ENCODE measurements around the gene ANO10.
"Not testable (repeated sequence)": the region's sequence is repeated elsewhere in the genome, so short reads cannot be mapped to it uniquely, and the experiment has no call there.

ANO10 gene

GRCh38 chr3:43366885-43367284 is 254.9 kb downstream of the ANO10 start:
- no peak for FAIRE-seq

- FAIRE-seq: no peak
Observed at GRCh38 chr3:43366481-43366880, 255.3 kb downstream of the ANO10 start.

- no peak for FAIRE-seq
Observed at GRCh38 chr3:43365601-43366305, 256.1 kb downstream of the ANO10 start.

- no peak for FAIRE-seq
Observed at GRCh38 chr3:43364926-43365325, 256.9 kb downstream of the ANO10 start.

- no peak for FAIRE-seq
Observed at GRCh38 chr3:43364494-43364893, 257.3 kb downstream of the ANO10 start.

GRCh38 chr3:43363621-43364266 is 258.1 kb downstream of the ANO10 start:
- no peak for FAIRE-seq

- FAIRE-seq: no peak
Observed at GRCh38 chr3:43362961-43363360, 258.9 kb downstream of the ANO10 start.

- FAIRE-seq: no peak
Observed at GRCh38 chr3:43362183-43362582, 259.6 kb downstream of the ANO10 start.

GRCh38 chr3:43361077-43361476 is 260.7 kb downstream of the ANO10 start:
- FAIRE-seq: no peak

GRCh38 chr3:43356033-43356432 is 265.8 kb downstream of the ANO10 start:
- not testable (repeated sequence) for FAIRE-seq

- FAIRE-seq: no peak
Observed at GRCh38 chr3:43353923-43354670, 267.7 kb downstream of the ANO10 start.

GRCh38 chr3:43353393-43353792 is 268.4 kb downstream of the ANO10 start:
- FAIRE-seq: no peak

GRCh38 chr3:43349716-43350115 is 272.1 kb downstream of the ANO10 start:
- no peak for FAIRE-seq

- FAIRE-seq: no peak
Observed at GRCh38 chr3:43348852-43349574, 272.8 kb downstream of the ANO10 start.

GRCh38 chr3:43348350-43348749 is 273.5 kb downstream of the ANO10 start:
- FAIRE-seq: no peak

- FAIRE-seq: no peak
Observed at GRCh38 chr3:43347774-43348173, 274.0 kb downstream of the ANO10 start.

GRCh38 chr3:43346978-43347749 is 274.6 kb downstream of the ANO10 start:
- no peak for FAIRE-seq

GRCh38 chr3:43345877-43346276 is 275.9 kb downstream of the ANO10 start:
- no peak for FAIRE-seq

- no peak for FAIRE-seq
Observed at GRCh38 chr3:43345246-43345645, 276.6 kb downstream of the ANO10 start.

GRCh38 chr3:43344520-43344919 is 277.3 kb downstream of the ANO10 start:
- FAIRE-seq: no peak

GRCh38 chr3:43343815-43344214 is 278.0 kb downstream of the ANO10 start:
- no peak for FAIRE-seq

- FAIRE-seq: no peak
Observed at GRCh38 chr3:43343185-43343584, 278.6 kb downstream of the ANO10 start.

Measured in G401.6 (cell line).